ENCODE measurements around the gene LY6G5B.
"Not testable (repeated sequence)": the region's sequence is repeated elsewhere in the genome, so short reads cannot be mapped to it uniquely, and the experiment has no call there.

- not testable (repeated sequence) for TF ChIP-seq CTCF (IDR thresholded peaks at IDR 0.05); EZH2 (IDR thresholded peaks at IDR 0.05; ENCODE audit: borderline replicate concordance, insufficient read depth, low read depth, low read length, poor library complexity, severe bottlenecking)
Observed at GRCh38 chr6:31709157-31709556, 39.4 kb downstream of the LY6G5B start.
